NT2/D1 (cell line): Measurements from ENCODE around the gene CNOT4.

ENCODE experiments used
- DNase-seq: peaks from one replicate; pipeline ENCODE4 v3.0.0-alpha.2; 2011; ENCODE audit warnings: low read depth, low spot score
- H3K27me3 ChIP-seq: 2 replicates; pipeline ENCODE4 v1.6.0; 2011; ENCODE audit warnings: mild to moderate bottlenecking; ENCODE audit not compliant: insufficient read length, insufficient read depth
- H3K36me3 ChIP-seq: 2 replicates; pipeline ENCODE4 v1.6.1; 2011; ENCODE audit warnings: mild to moderate bottlenecking, low read length, mixed read lengths; ENCODE audit not compliant: insufficient read depth, insufficient read length
- H3K4me1 ChIP-seq: 2 replicates; pipeline ENCODE4 v1.5.1; 2011; ENCODE audit not compliant: insufficient read depth, insufficient read length
- H3K4me3 ChIP-seq: 2 replicates; pipeline ENCODE4 v1.5.1; 2011; ENCODE audit warnings: low read depth; ENCODE audit not compliant: insufficient read length
- H3K9ac ChIP-seq: 2 replicates; pipeline ENCODE4 v1.6.0; 2011; ENCODE audit warnings: low read depth; ENCODE audit not compliant: insufficient read length
- H3K9me3 ChIP-seq: 2 replicates; pipeline ENCODE4 v1.5.1; 2011; ENCODE audit warnings: mild to moderate bottlenecking, low read length; ENCODE audit not compliant: insufficient read depth
- SUZ12 ChIP-seq: IDR thresholded peaks from 2 replicates; pipeline ENCODE4 v1.6.1; 2011; ENCODE audit not compliant: insufficient read length, insufficient read depth; ENCODE audit errors: extremely low read depth
- YY1 ChIP-seq: IDR thresholded peaks from 2 replicates; pipeline ENCODE4 v1.6.1; 2011; ENCODE audit not compliant: insufficient read length, insufficient read depth
- ZNF274 ChIP-seq: IDR thresholded peaks from 2 replicates; pipeline ENCODE4 v1.6.1; 2011; ENCODE audit warnings: mild to moderate bottlenecking, low read depth, low read length

Gene CNOT4

DNA sequence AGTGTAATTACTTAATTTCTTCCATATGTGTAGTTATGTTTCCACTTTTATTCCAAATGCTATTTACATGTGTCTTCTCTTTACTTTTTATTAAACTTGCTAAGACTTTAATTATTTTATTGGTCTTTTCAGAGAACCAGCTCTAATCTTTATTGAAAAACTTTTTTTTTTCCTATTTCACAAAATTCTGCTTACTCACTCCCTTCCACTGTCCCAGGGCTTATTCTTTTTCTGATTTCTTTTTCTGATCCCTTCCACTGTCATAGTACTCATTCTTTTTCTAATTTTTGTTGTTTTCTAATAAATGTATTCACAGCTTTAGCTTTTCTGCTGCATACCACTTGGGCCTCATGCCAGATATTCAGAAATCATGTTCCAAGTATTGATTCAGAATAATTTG is 82.7 kb downstream of the CNOT4 start:
- Histone ChIP-seq H3K9me3 (no peaks in the 10 kb centered on the region), H3K27me3 (no peaks in the 10 kb centered on the region), H3K36me3 (no peaks in the 10 kb centered on the region), H3K4me1 (no peaks in the 10 kb centered on the region), H3K9ac (no peak overlapping the region), H3K4me3 (no peak overlapping the region)
- TF ChIP-seq YY1 (no peak), ZNF274 (no peak), SUZ12 (no peak)
- no peak for DNase-seq

GRCh38 chr7:135425036-135425435 is 84.9 kb downstream of the CNOT4 start:
- H3K27me3 ChIP-seq, result no peaks in the 10 kb centered on the region
- H3K36me3 ChIP-seq, result no peaks in the 10 kb centered on the region
- no peak for TF ChIP-seq YY1
- no peak for TF ChIP-seq SUZ12
- no peak for TF ChIP-seq ZNF274
- H3K9ac ChIP-seq, result no peak overlapping the region
- no peaks in the 10 kb centered on the region for H3K4me1 ChIP-seq
- no peak overlapping the region for H3K4me3 ChIP-seq
- no peak for DNase-seq
- no peaks in the 10 kb centered on the region for H3K9me3 ChIP-seq

GRCh38 chr7:135420786-135421185 is 89.1 kb downstream of the CNOT4 start:
- H3K9me3 ChIP-seq, result no peaks in the 10 kb centered on the region
- H3K4me3 ChIP-seq, result no peak overlapping the region
- no peak for DNase-seq
- H3K9ac ChIP-seq, result no peak overlapping the region
- no peaks in the 10 kb centered on the region for H3K27me3 ChIP-seq
- TF ChIP-seq ZNF274 (no peak), SUZ12 (no peak), YY1 (no peak)
- H3K4me1 ChIP-seq, result no peaks in the 10 kb centered on the region
- peaks cover 10% of the 10 kb centered on the region for H3K36me3 ChIP-seq

GRCh38 chr7:135416431-135416830 is 93.5 kb downstream of the CNOT4 start:
- Histone ChIP-seq H3K27me3 (no peaks in the 10 kb centered on the region), H3K4me1 (no peaks in the 10 kb centered on the region), H3K9me3 (no peaks in the 10 kb centered on the region), H3K9ac (no peak overlapping the region), H3K36me3 (peaks cover 14% of the 10 kb centered on the region), H3K4me3 (no peak overlapping the region)
- TF ChIP-seq ZNF274 (no peak), YY1 (no peak), SUZ12 (no peak)
- no peak for DNase-seq

- Histone ChIP-seq H3K36me3 (peaks cover 17% of the 10 kb centered on the region), H3K9ac (no peak overlapping the region), H3K4me1 (no peaks in the 10 kb centered on the region), H3K4me3 (no peak overlapping the region), H3K9me3 (no peaks in the 10 kb centered on the region), H3K27me3 (no peaks in the 10 kb centered on the region)
- TF ChIP-seq SUZ12 (no peak), ZNF274 (no peak), YY1 (no peak)
- DNase-seq, result peak; percentile 59
These were observed 95.0 kb downstream of the CNOT4 start for GRCh38 chr7:135414850-135415439.

GRCh38 chr7:135414208-135414607 is 95.7 kb downstream of the CNOT4 start:
- Histone ChIP-seq H3K9ac (no peak overlapping the region), H3K9me3 (no peaks in the 10 kb centered on the region), H3K4me3 (no peak overlapping the region), H3K36me3 (peaks cover 17% of the 10 kb centered on the region), H3K4me1 (no peaks in the 10 kb centered on the region), H3K27me3 (no peaks in the 10 kb centered on the region)
- DNase-seq, result no peak
- TF ChIP-seq YY1 (no peak), ZNF274 (no peak), SUZ12 (no peak)

- H3K4me3 ChIP-seq, result no peak overlapping the region
- no peak for TF ChIP-seq ZNF274
- no peak for TF ChIP-seq SUZ12
- no peak for TF ChIP-seq YY1
- H3K4me1 ChIP-seq, result no peaks in the 10 kb centered on the region
- no peaks in the 10 kb centered on the region for H3K27me3 ChIP-seq
- no peak for DNase-seq
- H3K9ac ChIP-seq, result no peak overlapping the region
- no peaks in the 10 kb centered on the region for H3K9me3 ChIP-seq
- H3K36me3 ChIP-seq, result peaks cover 7% of the 10 kb centered on the region
These were observed 98.8 kb downstream of the CNOT4 start for GRCh38 chr7:135411098-135411497.

GRCh38 chr7:135410543-135410942 is 99.4 kb downstream of the CNOT4 start:
- H3K9me3 ChIP-seq, result no peaks in the 10 kb centered on the region
- H3K36me3 ChIP-seq, result peaks cover 7% of the 10 kb centered on the region
- no peak for DNase-seq
- TF ChIP-seq YY1, result no peak
- no peak for TF ChIP-seq SUZ12
- TF ChIP-seq ZNF274, result no peak
- no peak overlapping the region for H3K4me3 ChIP-seq
- H3K4me1 ChIP-seq, result no peaks in the 10 kb centered on the region
- H3K9ac ChIP-seq, result no peak overlapping the region
- H3K27me3 ChIP-seq, result no peaks in the 10 kb centered on the region
